Measurements from ENCODE around the gene FBLN1. TPM values are rescaled to one million over a fixed set of nuclear protein-coding genes. Genes with fewer than 3 reads are reported as not detected.

The FBLN1 gene
- total RNA-seq, 2 donors from 2014 or later: 226 to 305 TPM

- Histone ChIP-seq H3K27me3 (ENCODE audit: control insufficient read depth, insufficient read depth, low read length, poor library complexity, severe bottlenecking) (no peaks in the 10 kb centered on the region), H3K9ac (ENCODE audit: extremely low read depth, low read length, poor library complexity, severe bottlenecking) (no peak overlapping the region), H3K9me3 (ENCODE audit: control insufficient read depth, low read length) (no peaks in the 10 kb centered on the region), H3K4me3 (ENCODE audit: low read length) (no peak overlapping the region), H3K27ac (ENCODE audit: low read depth, low read length) (peak overlapping the region; percentile 83), H3K36me3 (ENCODE audit: control insufficient read depth, insufficient read depth, low read length) (no peaks in the 10 kb centered on the region), H3K4me1 (ENCODE audit: control insufficient read depth, insufficient read depth, low read length) (no peaks in the 10 kb centered on the region)
- H3K36me3 Mint-ChIP-seq (ENCODE audit: low read depth): no peaks in the 10 kb centered on the region
- H3K27me3 Mint-ChIP-seq (ENCODE audit: insufficient read depth): no peaks in the 10 kb centered on the region
- no peak for TF ChIP-seq CTCF (conservative IDR thresholded peaks at IDR 0.05)
- no peak overlapping the region for H3K27ac Mint-ChIP-seq
- H3K4me1 Mint-ChIP-seq: no peaks in the 10 kb centered on the region
- H3K9me3 Mint-ChIP-seq: no peaks in the 10 kb centered on the region
- peak; percentile 64 for DNase-seq
- no peak overlapping the region for H3K4me3 Mint-ChIP-seq
- WGBS, 2 experiments (ENCODE audit: insufficient coverage in 1 of 2, insufficient read length in 1 of 2): 89 to 91% methylated on average over 10 to 15 of the region's 15 CpGs
Measured at GRCh38 chr22:45612940-45613339, 110.3 kb downstream of the FBLN1 start.

GRCh38 chr22:45615364-45615763, 112.7 kb downstream of the FBLN1 start:
- no peaks in the 10 kb centered on the region for H3K27me3 ChIP-seq (ENCODE audit: control insufficient read depth, insufficient read depth, low read length, poor library complexity, severe bottlenecking)
- no peak overlapping the region for H3K4me3 Mint-ChIP-seq
- H3K27ac ChIP-seq (ENCODE audit: low read depth, low read length): no peak overlapping the region
- H3K36me3 Mint-ChIP-seq (ENCODE audit: low read depth): no peaks in the 10 kb centered on the region
- TF ChIP-seq CTCF (conservative IDR thresholded peaks at IDR 0.05): no peak
- peaks cover 2% of the 10 kb centered on the region for H3K4me1 Mint-ChIP-seq
- H3K27me3 Mint-ChIP-seq (ENCODE audit: insufficient read depth): no peaks in the 10 kb centered on the region
- no peaks in the 10 kb centered on the region for H3K4me1 ChIP-seq (ENCODE audit: control insufficient read depth, insufficient read depth, low read length)
- peaks cover 7% of the 10 kb centered on the region for H3K9me3 ChIP-seq (ENCODE audit: control insufficient read depth, low read length)
- no peak for DNase-seq
- no peak overlapping the region for H3K9ac ChIP-seq (ENCODE audit: extremely low read depth, low read length, poor library complexity, severe bottlenecking)
- whole genome bisulfite sequencing, 2 experiments (ENCODE audit: insufficient coverage in 1 of 2, insufficient read length in 1 of 2): 83 to 100% methylated on average over 1 to 3 of the region's 3 CpGs
- no peak overlapping the region for H3K27ac Mint-ChIP-seq
- no peak overlapping the region for H3K4me3 ChIP-seq (ENCODE audit: low read length)
- peaks cover 16% of the 10 kb centered on the region for H3K9me3 Mint-ChIP-seq
- no peaks in the 10 kb centered on the region for H3K36me3 ChIP-seq (ENCODE audit: control insufficient read depth, insufficient read depth, low read length)

GRCh38 chr22:45616432-45616831, 113.7 kb downstream of the FBLN1 start:
- Histone ChIP-seq H3K4me1 (ENCODE audit: control insufficient read depth, insufficient read depth, low read length) (no peaks in the 10 kb centered on the region), H3K4me3 (ENCODE audit: low read length) (no peak overlapping the region), H3K36me3 (ENCODE audit: control insufficient read depth, insufficient read depth, low read length) (no peaks in the 10 kb centered on the region), H3K9ac (ENCODE audit: extremely low read depth, low read length, poor library complexity, severe bottlenecking) (no peak overlapping the region), H3K27ac (ENCODE audit: low read depth, low read length) (no peak overlapping the region), H3K27me3 (ENCODE audit: control insufficient read depth, insufficient read depth, low read length, poor library complexity, severe bottlenecking) (no peaks in the 10 kb centered on the region), H3K9me3 (ENCODE audit: control insufficient read depth, low read length) (peaks cover 7% of the 10 kb centered on the region)
- Mint-ChIP-seq H3K27me3 (ENCODE audit: insufficient read depth) (no peaks in the 10 kb centered on the region), H3K36me3 (ENCODE audit: low read depth) (no peaks in the 10 kb centered on the region), H3K4me1 (peaks cover 2% of the 10 kb centered on the region), H3K9me3 (peaks cover 16% of the 10 kb centered on the region), H3K27ac (no peak overlapping the region), H3K4me3 (no peak overlapping the region)
- no peak for DNase-seq
- no peak for TF ChIP-seq CTCF (conservative IDR thresholded peaks at IDR 0.05)
- 100% methylated on average over 2 of the region's 2 CpGs; no CpG with 5 or more reads in 1 of the 2 experiments for WGBS, 2 experiments (ENCODE audit: insufficient coverage in 1 of 2, insufficient read length in 1 of 2)

All from endodermal cell (in vitro differentiated cells).